ENCODE results near the gene TRIM72.
"Not testable (repeated sequence)": the region's sequence is repeated elsewhere in the genome, so short reads cannot be mapped to it uniquely, and the experiment has no call there.

The TRIM72 gene

GRCh38 chr16:31215287-31216162, 1.6 kb downstream of the TRIM72 start:
- no peak for DNase-seq (ENCODE audit: low read depth in 2 of 2)

GRCh38 chr16:31216422-31217135, 2.7 kb downstream of the TRIM72 start, which contains the start of gene PYDC1:
Gene PYDC1 (minus strand): TSS chr16:31217135. CDS start chr16:31217028, 107 bp downstream.
- DNase-seq (ENCODE audit: low read depth in 2 of 2): no peak

- no peak for DNase-seq (ENCODE audit: low read depth in 2 of 2)
These were observed 3.2 kb downstream of the TRIM72 start for GRCh38 chr16:31217136-31217530.

- no peak for DNase-seq (ENCODE audit: low read depth in 2 of 2)
These were observed 5.3 kb downstream of the TRIM72 start for GRCh38 chr16:31219154-31219741.

GRCh38 chr16:31221357-31222160, 7.6 kb downstream of the TRIM72 start:
- DNase-seq (ENCODE audit: low read depth in 2 of 2): no peak

- DNase-seq (ENCODE audit: low read depth in 2 of 2): no peak
These were observed 9.1 kb downstream of the TRIM72 start for GRCh38 chr16:31223044-31223443.

- no peak for DNase-seq (ENCODE audit: low read depth in 2 of 2)
These were observed 10.4 kb downstream of the TRIM72 start for GRCh38 chr16:31224092-31224955.

- no peak for DNase-seq (ENCODE audit: low read depth in 2 of 2)
These were observed 11.3 kb downstream of the TRIM72 start for GRCh38 chr16:31225193-31225592.

GRCh38 chr16:31228206-31228605, 14.3 kb downstream of the TRIM72 start:
- DNase-seq (ENCODE audit: low read depth in 2 of 2): no peak

GRCh38 chr16:31229501-31229900, 15.6 kb downstream of the TRIM72 start:
- no peak for DNase-seq (ENCODE audit: low read depth in 2 of 2)

GRCh38 chr16:31238041-31238440, 24.1 kb downstream of the TRIM72 start:
- no peak for DNase-seq (ENCODE audit: low read depth in 2 of 2)

- no peak for DNase-seq (ENCODE audit: low read depth in 2 of 2)
These were observed 28.3 kb downstream of the TRIM72 start for GRCh38 chr16:31242206-31242605.

- no peak for DNase-seq (ENCODE audit: low read depth in 2 of 2)
These were observed 30.1 kb downstream of the TRIM72 start for GRCh38 chr16:31243734-31244670.

- not testable (repeated sequence) for DNase-seq (ENCODE audit: low read depth in 2 of 2)
These were observed 31.7 kb downstream of the TRIM72 start for GRCh38 chr16:31245598-31245997.

GRCh38 chr16:31246296-31246695, 32.4 kb downstream of the TRIM72 start:
- DNase-seq (ENCODE audit: low read depth in 2 of 2): no peak

- no peak for DNase-seq (ENCODE audit: low read depth in 2 of 2)
These were observed 34.4 kb downstream of the TRIM72 start for GRCh38 chr16:31248344-31248743.

GRCh38 chr16:31250782-31251384, 37.0 kb downstream of the TRIM72 start:
- no peak for DNase-seq (ENCODE audit: low read depth in 2 of 2)

- DNase-seq (ENCODE audit: low read depth in 2 of 2): no peak
These were observed 37.5 kb downstream of the TRIM72 start for GRCh38 chr16:31251435-31251834.

- no peak for DNase-seq (ENCODE audit: low read depth in 2 of 2)
These were observed 39.7 kb downstream of the TRIM72 start for GRCh38 chr16:31253642-31254045.
